Measurements from ENCODE around the gene KPNA6. TPM values are rescaled to one million over a fixed set of nuclear protein-coding genes. Genes with fewer than 3 reads are reported as not detected.
A peak's percentile ranks its signal among the peaks of the same experiment; 100 is the strongest.
"Not testable (repeated sequence)": the region's sequence is repeated elsewhere in the genome, so short reads cannot be mapped to it uniquely, and the experiment has no call there.

The KPNA6 gene
- total RNA-seq, 4 donors from 2014 or later, result 26.9 to 69.9 (median 38.5) TPM

DNA sequence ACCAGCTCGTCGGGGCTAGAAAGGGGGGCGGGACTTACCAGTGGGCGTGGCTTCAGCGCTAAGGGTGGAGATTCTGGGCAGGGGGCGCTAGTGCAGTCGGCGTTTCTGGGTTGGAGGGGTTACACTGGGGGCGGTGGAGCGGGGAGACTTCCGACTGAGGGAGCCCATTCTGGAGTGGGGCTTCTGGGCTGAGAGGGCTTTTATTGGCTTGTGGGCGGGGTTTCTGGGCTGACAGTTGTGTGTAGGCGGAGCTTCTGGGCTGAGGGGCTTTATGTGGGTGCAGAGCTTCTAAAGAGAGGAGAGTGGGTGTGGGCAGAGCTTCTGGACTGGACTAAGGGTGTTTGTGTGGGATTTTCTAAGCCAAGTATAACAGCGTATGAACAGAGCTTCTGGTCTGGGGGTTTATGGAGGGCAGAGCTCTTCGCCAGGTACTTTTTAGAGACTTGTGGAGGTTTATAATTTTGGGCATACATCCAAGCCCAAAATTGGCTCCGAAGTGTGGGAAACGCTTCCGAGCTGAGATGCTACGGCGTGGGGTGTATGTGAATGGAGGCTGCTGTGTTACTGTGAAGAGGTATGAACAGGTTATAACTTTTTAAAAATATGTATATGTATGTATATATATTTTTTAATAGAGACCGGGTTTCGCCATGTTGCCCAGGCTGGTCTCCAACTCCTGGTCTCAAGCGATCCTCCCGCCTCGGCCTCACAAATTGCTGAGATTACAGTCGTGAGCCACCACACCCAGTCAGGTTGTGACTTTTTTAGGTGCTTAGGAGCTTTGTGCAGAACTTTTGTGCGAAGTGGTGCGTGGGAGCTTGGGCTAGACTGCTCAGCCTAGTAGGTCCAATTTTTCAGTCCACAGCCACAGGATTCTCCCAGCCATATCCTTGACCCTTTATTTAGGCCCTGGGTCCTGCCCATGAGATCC is 34.3 kb upstream of the KPNA6 start:
- Histone ChIP-seq H3K4me1 (no peaks in the 10 kb centered on the region), H3K27me3 (no peaks in the 10 kb centered on the region), H3K36me3 (no peaks in the 10 kb centered on the region), H3K9me3 (no peaks in the 10 kb centered on the region), H3K27ac (peak overlapping the region; percentile 97), H3K4me3 (peak overlapping the region; percentile 86 to 98)
- intact Hi-C loops (cut with DNase I; ENCODE audit: low total_unique reads), result no loop called here
- no peak for TF ChIP-seq POLR2A (IDR thresholded peaks at IDR 0.05)
- TF ChIP-seq, protein P1, sequence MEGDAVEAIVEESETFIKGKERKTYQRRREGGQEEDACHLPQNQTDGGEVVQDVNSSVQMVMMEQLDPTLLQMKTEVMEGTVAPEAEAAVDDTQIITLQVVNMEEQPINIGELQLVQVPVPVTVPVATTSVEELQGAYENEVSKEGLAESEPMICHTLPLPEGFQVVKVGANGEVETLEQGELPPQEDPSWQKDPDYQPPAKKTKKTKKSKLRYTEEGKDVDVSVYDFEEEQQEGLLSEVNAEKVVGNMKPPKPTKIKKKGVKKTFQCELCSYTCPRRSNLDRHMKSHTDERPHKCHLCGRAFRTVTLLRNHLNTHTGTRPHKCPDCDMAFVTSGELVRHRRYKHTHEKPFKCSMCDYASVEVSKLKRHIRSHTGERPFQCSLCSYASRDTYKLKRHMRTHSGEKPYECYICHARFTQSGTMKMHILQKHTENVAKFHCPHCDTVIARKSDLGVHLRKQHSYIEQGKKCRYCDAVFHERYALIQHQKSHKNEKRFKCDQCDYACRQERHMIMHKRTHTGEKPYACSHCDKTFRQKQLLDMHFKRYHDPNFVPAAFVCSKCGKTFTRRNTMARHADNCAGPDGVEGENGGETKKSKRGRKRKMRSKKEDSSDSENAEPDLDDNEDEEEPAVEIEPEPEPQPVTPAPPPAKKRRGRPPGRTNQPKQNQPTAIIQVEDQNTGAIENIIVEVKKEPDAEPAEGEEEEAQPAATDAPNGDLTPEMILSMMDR (IDR thresholded peaks at IDR 0.05), result peak in 1 of 4 experiments; percentile 34
- peak; percentile 90 to 92 for DNase-seq

GRCh38 chr1:32074841-32075240 is 33.0 kb upstream of the KPNA6 start:
- no peak overlapping the region for H3K27ac ChIP-seq
- intact Hi-C loops (cut with DNase I; ENCODE audit: low total_unique reads), result no loop called here

GRCh38 chr1:32077451-32077850 is 30.4 kb upstream of the KPNA6 start:
- Histone ChIP-seq H3K4me1 (no peaks in the 10 kb centered on the region), H3K9me3 (no peaks in the 10 kb centered on the region), H3K36me3 (no peaks in the 10 kb centered on the region), H3K27me3 (no peaks in the 10 kb centered on the region), H3K4me3 (no peak overlapping the region), H3K27ac (no peak overlapping the region)
- TF ChIP-seq POLR2A (IDR thresholded peaks at IDR 0.05), result no peak
- TF ChIP-seq, protein P1 (IDR thresholded peaks at IDR 0.05), result no peak
- DNase-seq, result no peak
- intact Hi-C loops (cut with DNase I; ENCODE audit: low total_unique reads), result no loop called here

More at GRCh38 chr1:32074841-32075240, 33.0 kb upstream of the KPNA6 start:
- H3K27me3 ChIP-seq, result no peaks in the 10 kb centered on the region
- no peak for DNase-seq
- H3K4me3 ChIP-seq, result no peak overlapping the region
- no peaks in the 10 kb centered on the region for H3K9me3 ChIP-seq
- no peak for TF ChIP-seq POLR2A (IDR thresholded peaks at IDR 0.05)
- TF ChIP-seq, protein P1 (IDR thresholded peaks at IDR 0.05), result no peak
- H3K4me1 ChIP-seq, result no peaks in the 10 kb centered on the region
- no peaks in the 10 kb centered on the region for H3K36me3 ChIP-seq

DNA sequence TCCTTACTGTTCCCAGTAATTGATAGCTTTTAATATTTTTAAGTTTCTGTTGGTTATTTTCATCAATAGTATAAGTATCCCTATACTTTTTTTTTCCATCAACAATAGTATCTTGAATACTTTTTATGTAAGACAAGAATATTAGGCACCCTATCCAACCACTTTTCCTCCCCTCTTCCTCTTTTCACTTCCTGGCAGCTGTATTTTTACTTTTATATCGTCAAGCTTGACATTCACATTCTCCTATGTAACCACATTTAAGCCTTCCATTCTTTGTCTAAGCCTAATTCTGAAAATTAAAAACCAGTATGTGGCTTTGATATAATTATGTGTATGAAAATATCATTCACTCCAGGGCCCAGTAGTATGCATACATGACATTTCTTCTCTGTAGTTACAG is 25.8 kb upstream of the KPNA6 start:
- Histone ChIP-seq H3K27ac (no peak overlapping the region), H3K4me1 (no peaks in the 10 kb centered on the region), H3K9me3 (no peaks in the 10 kb centered on the region), H3K27me3 (no peaks in the 10 kb centered on the region), H3K36me3 (no peaks in the 10 kb centered on the region), H3K4me3 (no peak overlapping the region)
- TF ChIP-seq, protein P1 (IDR thresholded peaks at IDR 0.05), result no peak
- no peak for TF ChIP-seq POLR2A (IDR thresholded peaks at IDR 0.05)
- intact Hi-C loops (cut with DNase I; ENCODE audit: low total_unique reads), result no loop called here
- DNase-seq, result no peak

GRCh38 chr1:32086381-32086780 is 21.5 kb upstream of the KPNA6 start:
- H3K9me3 ChIP-seq; H3K27ac ChIP-seq; intact Hi-C loops (cut with DNase I; ENCODE audit: low total_unique reads); H3K27me3 ChIP-seq; DNase-seq; H3K36me3 ChIP-seq; H3K4me3 ChIP-seq; H3K4me1 ChIP-seq: not testable (repeated sequence)

Data from uterus (tissue), 4 donors.